Muscle of arm (tissue), 14 donors: Measurements from ENCODE around the gene MICOS13. TPM values are rescaled to one million over a fixed set of nuclear protein-coding genes. Genes with fewer than 3 reads are reported as not detected.

Source experiments
- DNase-seq: peaks from one replicate; pipeline ENCODE4 v3.0.0-alpha.2; 2013
- long read RNA-seq, 11 donors: transcript quantifications; one replicate each; lab custom pipeline, GENCODE V29; 2026
- polyA plus RNA-seq, 12 donors: library from polyadenylated mRNA; unstranded; fragments of 120-200 nt; gene quantifications; one replicate each; pipeline ENCODE4 v1.2.1, GENCODE V29; 2013; ENCODE audit not compliant: insufficient read length in 12 of 12

Gene MICOS13, protein sequence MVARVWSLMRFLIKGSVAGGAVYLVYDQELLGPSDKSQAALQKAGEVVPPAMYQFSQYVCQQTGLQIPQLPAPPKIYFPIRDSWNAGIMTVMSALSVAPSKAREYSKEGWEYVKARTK
- polyA plus RNA-seq: 100 to 1,000 TPM in 2 of 12 donors, 10 to 100 TPM in 9, not detected in 1; 58.2 to 116 (median 68.2) TPM
- long read RNA-seq, donor 1, transcript C19orf70-201 (4 exons, 896 nt): major isoform, 71 of 4,040 reads
- long read RNA-seq, donor 1, partial matches to known transcripts: 1,475 of 4,040 reads
- long read RNA-seq, donor 1, other reads (novel, unspliced or antisense): 2,489 of 4,040 reads
- long read RNA-seq, donor 2, transcript C19orf70-201 (4 exons, 896 nt): major isoform, 126 of 5,054 reads
- long read RNA-seq, donor 2, transcript C19orf70-205 (2 exons, 773 nt): minor isoform, 7 of 5,054 reads
- long read RNA-seq, donor 2, transcript C19orf70-204 (4 exons, 655 nt): minor isoform, 6 of 5,054 reads
- long read RNA-seq, donor 2, partial matches to known transcripts: 2,013 of 5,054 reads
- long read RNA-seq, donor 2, other reads (novel, unspliced or antisense): 2,902 of 5,054 reads
- long read RNA-seq, donor 3, transcript C19orf70-201 (4 exons, 896 nt): major isoform, 66 of 1,536 reads
- long read RNA-seq, donor 3, transcript C19orf70-204 (4 exons, 655 nt): minor isoform, 7 of 1,536 reads
- long read RNA-seq, donor 3, partial matches to known transcripts: 478 of 1,536 reads
- long read RNA-seq, donor 3, other reads (novel, unspliced or antisense): 984 of 1,536 reads
- long read RNA-seq, donor 4, transcript C19orf70-201 (4 exons, 896 nt): major isoform, 43 of 1,252 reads
- long read RNA-seq, donor 4, partial matches to known transcripts: 415 of 1,252 reads
- long read RNA-seq, donor 4, other reads (novel, unspliced or antisense): 790 of 1,252 reads
- long read RNA-seq, donor 5, transcript C19orf70-204 (4 exons, 655 nt): minor isoform, 7 of 5,971 reads
- long read RNA-seq, donor 5, transcript C19orf70-205 (2 exons, 773 nt): minor isoform, 5 of 5,971 reads
- long read RNA-seq, donor 5, transcript C19orf70-201 (4 exons, 896 nt): major isoform, 185 of 5,971 reads
- long read RNA-seq, donor 5, partial matches to known transcripts: 1,621 of 5,971 reads
- long read RNA-seq, donor 5, other reads (novel, unspliced or antisense): 4,153 of 5,971 reads
- long read RNA-seq, donor 6, transcript C19orf70-201 (4 exons, 896 nt): major isoform, 58 of 104 reads
- long read RNA-seq, donor 6, partial matches to known transcripts: 40 of 104 reads
- long read RNA-seq, donor 6, other reads (novel, unspliced or antisense): 0 of 104 reads
- long read RNA-seq, donor 7, transcript C19orf70-201 (4 exons, 896 nt): major isoform, 63 of 98 reads
- long read RNA-seq, donor 7, partial matches to known transcripts: 31 of 98 reads
- long read RNA-seq, donor 7, other reads (novel, unspliced or antisense): 0 of 98 reads
- long read RNA-seq, donor 8, transcript C19orf70-204 (4 exons, 655 nt): minor isoform, 10 of 231 reads
- long read RNA-seq, donor 8, transcript C19orf70-201 (4 exons, 896 nt): major isoform, 154 of 231 reads
- long read RNA-seq, donor 8, partial matches to known transcripts: 64 of 231 reads
- long read RNA-seq, donor 8, other reads (novel, unspliced or antisense): 0 of 231 reads
- long read RNA-seq, donor 9, transcript C19orf70-204 (4 exons, 655 nt): minor isoform, 7 of 108 reads
- long read RNA-seq, donor 9, transcript C19orf70-201 (4 exons, 896 nt): major isoform, 65 of 108 reads
- long read RNA-seq, donor 9, partial matches to known transcripts: 34 of 108 reads
- long read RNA-seq, donor 9, other reads (novel, unspliced or antisense): 0 of 108 reads
- long read RNA-seq, donor 10, transcript C19orf70-201 (4 exons, 896 nt): major isoform, 133 of 205 reads
- long read RNA-seq, donor 10, transcript C19orf70-205 (2 exons, 773 nt): minor isoform, 5 of 205 reads
- long read RNA-seq, donor 10, transcript C19orf70-204 (4 exons, 655 nt): minor isoform, 10 of 205 reads
- long read RNA-seq, donor 10, partial matches to known transcripts: 57 of 205 reads
- long read RNA-seq, donor 10, other reads (novel, unspliced or antisense): 0 of 205 reads
- long read RNA-seq, donor 11, transcript C19orf70-201 (4 exons, 896 nt): major isoform, 154 of 201 reads
- long read RNA-seq, donor 11, partial matches to known transcripts: 41 of 201 reads
- long read RNA-seq, donor 11, other reads (novel, unspliced or antisense): 0 of 201 reads

DNA sequence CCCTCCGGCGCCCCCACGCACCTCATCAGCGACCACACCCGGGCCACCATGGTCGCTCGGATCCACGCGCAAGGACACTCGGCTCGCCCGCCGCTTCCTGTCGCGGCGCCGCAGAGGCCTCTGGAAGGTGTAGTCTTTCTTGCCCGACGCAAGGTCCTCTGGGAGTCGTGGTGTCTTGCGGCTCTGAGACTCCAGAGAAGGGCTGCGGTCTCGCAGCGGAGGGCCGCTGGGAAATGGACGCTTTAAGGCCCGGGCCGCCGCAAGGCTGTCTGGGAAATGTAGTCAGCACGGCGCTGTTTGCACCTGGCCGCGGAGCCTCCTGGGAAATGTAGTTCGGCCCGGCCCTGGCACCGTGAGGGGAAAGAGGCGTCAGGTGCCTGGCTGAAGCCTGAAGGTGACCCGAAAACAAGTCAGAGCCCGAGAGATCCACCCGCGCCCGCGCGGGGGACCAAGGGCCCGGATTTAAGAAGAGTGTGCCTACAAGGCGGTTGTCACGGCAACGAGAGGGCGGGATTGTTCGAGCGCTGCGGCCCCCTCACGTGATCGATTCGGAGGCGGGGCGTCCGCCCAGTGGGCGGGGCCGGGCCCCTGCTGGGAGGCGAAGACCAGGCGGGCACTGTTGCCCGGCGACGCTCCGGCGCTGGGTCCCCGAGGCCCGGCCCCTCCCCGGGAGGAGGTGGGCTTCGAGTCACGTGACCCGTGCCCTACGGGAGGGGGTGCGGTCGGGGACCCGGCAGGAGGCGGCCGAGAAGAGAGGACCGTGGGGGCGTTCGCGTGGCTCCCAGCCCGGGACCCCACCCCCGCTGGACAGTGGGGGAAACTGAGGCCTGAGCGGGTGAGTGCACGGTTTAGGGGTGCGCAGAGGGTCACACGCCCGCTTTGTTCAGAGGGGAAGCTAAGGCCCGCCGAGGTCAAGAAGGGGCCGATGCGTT is at the start of gene MICOS13, which contains the start of gene HSD11B1L:
Gene MICOS13, minus strand, starts transcription at position 80 of the 932 bp plus-strand sequence. Its CDS starts 30 bp downstream, at position 50.
Gene HSD11B1L, plus strand, starts transcription at position 591 of the 932 bp plus-strand sequence. CDS start 3,806 bp downstream, outside the sequence.
- DNase-seq: peak; percentile 98

DNA sequence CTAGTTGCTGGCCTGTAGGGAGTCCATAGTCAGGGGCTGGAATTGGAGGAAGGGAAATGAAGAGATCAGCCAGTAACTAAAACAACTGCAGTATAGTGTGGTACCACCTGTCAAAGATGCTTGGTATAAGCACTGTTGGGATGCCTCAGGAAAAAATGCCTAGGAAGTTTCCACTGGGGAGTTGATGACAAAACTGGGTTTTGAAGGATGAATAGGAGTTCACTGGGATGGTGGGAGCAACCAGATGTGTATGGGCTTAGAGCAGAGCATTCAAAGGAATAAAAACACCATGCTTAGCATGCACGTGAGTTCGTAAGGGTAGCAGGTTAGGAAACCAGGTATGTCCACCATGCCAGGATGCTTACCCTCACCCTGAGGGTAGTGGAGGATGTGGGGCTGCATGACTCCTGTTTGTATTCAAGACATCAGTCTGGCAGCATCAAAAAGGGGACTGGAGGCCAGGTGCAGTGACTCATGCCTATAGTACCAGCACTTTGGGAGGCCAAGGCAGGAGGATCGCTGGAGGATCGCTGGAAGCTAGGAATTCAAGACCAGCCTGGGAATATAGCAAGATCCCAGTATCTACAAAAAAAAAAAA is 47.2 kb upstream of the MICOS13 start:
- DNase-seq: no peak

DNA sequence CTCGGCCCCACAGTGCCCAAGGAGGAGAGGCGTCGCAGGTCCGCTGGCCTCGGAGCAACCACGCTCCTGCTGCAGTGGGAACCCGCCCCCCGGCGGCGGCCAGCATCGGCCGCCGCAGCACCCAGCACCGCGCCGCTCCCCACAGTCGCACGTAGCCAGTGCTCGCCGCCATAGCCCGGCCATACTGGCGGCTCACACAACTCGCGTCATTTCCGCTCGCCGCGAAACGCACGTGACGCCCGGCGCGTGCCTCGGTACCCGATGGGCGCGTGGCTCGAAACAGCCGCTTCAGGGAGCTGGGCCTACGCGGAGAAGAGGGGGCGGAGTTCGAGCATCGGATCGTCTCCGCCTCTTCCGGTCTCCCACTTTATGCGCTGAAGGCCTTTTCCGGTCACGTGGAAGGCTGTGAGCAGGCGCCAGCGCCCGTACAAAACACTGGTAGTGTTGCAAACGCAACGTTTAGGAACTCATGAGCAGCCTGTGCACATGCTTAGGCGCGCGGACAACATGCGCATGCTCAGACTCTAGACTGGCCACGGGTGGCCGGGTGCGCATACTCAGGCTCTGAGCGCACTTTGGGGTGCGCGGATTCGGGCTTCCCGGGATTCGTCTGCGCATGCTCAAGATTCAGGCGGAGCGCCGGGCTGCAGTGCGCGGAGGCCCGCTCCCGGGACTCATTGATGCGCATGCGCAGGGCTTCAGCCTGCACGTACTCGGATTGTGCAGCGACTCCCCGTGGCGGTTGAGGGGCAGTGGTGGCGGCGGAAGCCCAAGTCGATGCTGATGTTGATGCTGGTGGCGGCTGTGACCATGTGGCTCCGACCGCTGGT is 39.9 kb upstream of the MICOS13 start, which contains the start of the genes CATSPERD and LONP1:
Gene CATSPERD, plus strand, starts transcription at position 677 of the 830 bp plus-strand sequence. Its CDS starts 101 bp downstream, at position 778.
Gene LONP1, minus strand, starts transcription at position 186 of the 830 bp plus-strand sequence. Its CDS starts 14 bp downstream, at position 172.
- peak; percentile 99 for DNase-seq

DNA sequence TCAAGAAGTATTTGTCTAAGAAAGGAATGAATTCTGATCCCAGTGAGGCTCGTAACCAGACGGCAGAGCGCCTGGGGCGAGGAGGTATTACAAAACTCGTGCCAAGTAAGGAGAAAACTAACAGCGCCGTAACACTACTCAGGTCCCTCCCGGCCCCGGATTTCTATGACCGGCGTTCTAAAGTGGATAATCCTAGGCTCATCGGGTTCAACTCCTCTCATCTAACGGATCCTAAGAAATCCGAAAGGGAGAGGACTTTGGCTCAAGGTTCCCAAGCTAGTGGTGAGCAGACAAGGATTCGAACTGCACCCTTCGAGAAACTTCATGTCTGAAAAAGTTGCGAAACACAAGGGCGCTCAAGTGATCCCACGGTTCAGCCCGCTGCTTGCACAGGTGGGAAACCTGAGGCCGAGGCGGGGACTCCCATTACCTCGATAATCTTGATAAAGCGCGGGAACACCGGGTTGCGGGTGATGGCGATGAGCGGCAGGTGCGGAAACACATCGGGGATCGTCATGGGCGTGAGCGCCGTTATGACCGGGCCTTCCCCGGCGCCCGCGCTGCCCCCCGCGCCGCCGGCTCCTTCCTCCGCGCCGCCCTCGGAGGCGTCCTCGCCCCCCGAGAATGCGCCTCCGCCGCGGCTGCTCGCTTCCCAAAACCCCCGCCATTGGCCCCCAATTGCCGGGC is 39.1 kb upstream of the MICOS13 start:
- no peak for DNase-seq

DNA sequence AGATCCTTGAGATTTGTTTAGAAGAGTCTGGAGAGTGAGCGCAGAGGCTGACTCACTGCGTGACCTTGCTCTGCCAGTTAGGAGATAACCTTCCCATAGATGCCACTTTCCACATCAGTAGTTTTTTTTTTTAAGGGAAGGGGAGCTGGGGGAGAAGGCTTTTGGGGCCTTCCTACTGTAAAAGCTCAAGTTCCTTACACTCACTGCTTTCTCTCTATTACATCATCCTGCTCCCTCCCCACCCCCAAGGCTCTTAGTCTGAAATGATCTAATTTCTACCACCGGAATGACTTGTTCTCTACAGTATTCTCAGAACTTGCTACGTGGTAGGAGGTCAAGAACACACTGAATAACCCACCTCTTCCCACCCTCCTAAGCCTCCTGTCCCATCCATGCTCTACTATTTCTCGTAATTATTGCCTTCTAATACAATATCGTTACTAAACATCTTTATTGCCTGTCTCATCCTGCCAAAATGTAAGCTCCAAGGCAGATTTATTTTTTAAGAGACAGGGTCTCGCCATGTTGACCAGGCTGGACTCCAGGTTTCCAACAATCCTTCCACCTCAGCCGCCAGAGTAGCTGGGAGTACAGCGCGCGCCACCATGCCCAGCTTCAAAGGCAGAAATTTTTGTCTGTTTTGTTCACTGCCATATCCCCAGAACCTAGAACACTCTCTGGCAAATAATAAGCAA is 38.4 kb upstream of the MICOS13 start:
- no peak for DNase-seq

DNA sequence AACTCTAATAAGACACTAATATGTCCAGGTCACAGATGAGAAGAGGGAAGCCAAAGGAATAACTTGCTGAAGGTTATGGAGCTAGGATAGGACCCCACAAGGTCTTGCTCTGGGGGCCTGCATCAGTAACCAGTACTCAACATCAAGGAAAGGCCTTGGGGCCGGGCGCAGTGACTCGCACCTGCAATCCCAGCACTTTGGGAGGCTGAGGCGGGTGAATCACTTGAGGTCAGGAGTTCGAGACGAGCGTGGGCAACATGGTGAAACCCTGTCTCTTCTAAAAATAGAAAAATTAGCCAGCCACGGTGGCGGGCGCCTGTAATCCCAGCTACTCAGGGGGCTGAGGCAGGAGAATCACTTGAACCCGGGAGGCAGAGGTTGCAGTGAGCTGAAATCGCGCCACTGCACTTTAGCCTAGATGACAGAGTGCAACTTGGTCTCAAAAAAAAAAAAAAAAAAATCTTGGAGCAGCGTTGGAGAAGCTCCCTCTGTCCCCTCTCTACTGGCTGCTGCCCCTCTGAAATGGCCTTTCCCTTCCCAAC is 37.8 kb upstream of the MICOS13 start:
- no peak for DNase-seq

DNA sequence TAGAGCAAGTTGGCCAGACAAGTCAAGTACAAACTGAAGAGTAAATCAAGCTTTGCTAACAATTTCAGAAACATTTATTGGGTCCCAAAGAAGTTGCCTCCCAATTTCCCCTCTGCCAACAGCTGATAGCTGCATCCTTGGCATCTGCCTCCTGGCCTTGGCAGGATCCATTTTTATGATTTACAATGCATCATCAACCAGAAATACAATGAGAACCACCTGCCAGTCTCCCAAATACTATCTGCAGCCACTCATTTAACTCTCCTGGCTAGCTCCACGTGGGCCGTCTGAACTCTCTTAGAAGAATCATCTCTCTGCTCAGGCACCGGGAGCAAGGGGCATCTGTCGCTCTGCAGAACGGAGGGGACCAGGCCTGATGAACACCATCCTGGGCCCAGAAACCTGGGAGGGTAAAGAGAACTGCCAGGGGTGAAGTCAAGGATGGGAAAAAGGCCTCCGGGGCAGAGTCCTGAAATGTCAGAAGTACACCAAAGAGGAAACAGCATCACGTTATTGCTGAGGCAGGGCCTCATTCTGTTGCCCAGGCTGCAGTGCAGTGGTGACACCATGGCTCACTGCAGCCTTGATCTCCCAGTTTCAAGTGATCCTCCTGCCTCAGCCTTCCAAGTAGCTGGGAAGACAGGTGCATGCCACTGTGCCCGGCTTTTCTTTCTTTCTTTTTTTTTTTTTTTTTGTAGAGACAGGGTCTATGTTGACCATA is 37.1 kb upstream of the MICOS13 start:
- no peak for DNase-seq

DNA sequence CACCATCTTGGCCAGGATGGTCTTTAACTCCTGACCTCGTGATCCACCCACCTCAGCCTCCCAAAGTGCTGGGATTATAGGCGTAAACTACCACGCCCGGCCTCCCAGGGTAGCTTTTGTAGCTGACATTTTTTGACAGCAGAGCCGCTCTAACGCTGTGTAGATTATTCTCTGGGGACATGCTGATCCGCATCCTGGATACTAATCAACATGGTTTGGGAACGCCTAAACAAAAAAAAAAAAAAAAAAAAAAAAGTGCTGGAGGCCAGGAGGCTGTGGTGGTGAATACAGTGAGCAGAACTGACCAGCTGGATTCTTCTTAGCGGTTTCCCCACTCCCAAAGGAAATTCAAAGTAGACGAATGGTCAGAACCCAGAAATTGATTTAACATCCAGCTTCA is 34.5 kb upstream of the MICOS13 start:
- no peak for DNase-seq

DNA sequence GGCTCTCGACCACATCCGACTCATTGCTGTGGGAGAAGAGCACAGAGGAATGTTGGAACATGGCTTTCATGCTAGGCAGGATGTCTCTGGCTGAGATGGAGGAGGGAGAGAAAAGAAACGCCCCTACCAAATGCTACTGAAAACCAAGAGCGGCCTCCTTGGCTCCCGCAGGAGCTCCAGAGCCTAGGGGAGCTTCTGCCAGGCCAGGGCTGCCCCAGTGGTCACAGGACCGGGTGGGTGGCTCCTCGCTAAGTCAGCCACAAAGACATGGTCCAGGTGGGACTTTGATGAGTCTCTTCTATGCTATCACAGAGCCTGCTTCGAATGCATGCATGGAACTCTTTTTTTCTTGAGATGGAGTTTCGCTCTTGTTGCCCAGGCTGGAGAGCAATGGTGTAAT is 32.9 kb upstream of the MICOS13 start:
- no peak for DNase-seq

DNA sequence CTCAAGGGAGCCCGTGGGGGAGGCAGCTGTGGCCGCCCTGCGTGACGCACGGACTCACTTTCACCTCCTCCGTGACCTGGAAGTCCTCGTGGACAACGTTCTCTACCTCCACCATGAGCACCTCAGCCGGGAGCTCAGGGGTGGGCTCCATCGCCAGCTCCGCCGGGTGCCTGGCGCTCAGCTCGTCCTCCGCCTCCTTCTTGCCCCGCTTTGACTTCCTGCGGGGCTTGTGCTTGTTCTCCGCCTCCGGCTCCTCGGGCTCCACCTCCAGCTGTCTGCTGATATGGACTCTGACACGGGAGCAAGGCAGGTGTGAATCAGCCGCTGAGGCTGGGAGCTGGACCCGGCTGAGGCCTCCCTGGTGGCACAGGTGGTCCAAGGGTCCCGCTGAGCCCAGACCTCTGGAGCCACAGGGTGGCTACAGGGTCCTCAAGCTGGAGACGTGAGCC is 31.4 kb upstream of the MICOS13 start:
- DNase-seq: no peak

DNA sequence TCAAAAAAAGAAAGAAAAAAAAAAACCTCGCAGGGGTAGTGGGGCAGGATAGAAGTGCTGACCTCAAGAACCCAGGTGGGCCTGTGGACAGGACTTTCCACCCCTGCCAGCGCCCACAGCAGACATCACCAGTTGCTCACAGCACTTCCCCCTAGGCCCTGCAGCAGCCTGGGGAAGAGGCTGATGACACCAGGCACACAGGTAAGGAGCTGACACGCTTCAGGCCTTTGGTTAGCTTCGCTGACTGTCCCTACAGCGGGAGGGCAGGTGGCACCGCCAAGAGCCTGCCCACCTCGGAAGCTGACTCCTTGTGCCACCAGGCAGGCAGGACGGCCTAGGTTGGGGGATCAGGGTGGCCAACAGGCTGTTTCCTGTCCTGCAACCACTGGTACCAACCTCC is 30.7 kb upstream of the MICOS13 start:
- DNase-seq: no peak

DNA sequence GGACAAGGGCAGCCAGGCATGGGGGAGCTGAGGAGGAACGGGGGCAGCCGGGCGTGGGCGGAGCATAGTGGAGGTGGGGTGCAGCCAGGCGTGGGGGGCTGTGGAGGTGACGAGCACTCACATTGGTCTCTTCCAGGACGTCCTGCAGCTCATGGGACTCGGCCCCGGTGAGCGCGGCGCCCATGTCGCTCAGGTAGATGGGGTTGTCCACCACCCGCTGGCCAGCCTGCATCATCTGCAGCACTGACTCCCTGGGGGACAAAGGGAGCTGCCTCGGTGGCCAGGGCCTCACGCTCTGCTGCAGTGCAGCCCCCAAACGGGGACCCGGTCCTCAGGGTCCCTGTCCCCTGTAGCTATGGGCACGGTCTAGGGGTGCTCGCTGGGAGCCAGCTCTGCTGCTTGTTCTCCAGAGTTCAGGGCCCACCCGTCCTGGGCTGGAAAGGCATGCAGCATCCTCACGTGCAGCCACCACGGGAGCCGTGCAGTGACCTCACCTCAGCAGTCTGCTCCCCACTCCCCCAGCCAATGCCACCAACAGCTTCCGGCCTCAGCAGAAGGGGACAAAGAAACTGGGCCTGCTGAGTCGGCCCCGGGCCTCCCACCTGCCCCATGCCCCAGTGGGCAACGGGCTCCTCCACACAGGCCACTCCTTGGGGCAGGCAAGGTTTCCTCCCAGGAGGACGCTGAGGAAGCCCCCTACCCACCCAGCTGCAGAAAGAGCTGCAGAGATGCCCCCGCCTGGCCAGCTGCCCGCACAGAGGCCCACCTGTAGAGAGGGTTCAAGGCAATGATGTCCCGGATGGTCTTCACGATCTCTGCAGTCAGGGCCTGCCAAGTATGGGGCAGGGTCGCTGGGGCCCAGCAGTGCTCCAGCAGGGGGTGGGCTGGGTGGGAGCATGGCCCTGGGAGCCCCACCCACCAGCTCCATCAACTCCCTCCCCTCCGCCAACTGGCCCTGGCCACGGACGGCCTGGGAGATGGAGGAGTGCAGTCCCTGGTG is 27.6 kb upstream of the MICOS13 start:
- DNase-seq: no peak
